Dermis blood vessel endothelial cell (primary cell): Measurements from ENCODE around the gene CCNQ. TPM values are rescaled to one million over a fixed set of nuclear protein-coding genes. Genes with fewer than 3 reads are reported as not detected.
"Not testable (repeated sequence)": the region's sequence is repeated elsewhere in the genome, so short reads cannot be mapped to it uniquely, and the experiment has no call there.

Experiments
- DNase-seq: peaks from one replicate; pipeline ENCODE4 v3.0.0; 2010
- total RNA-seq: library from RNA; depleted of rRNA; stranded (reverse); fragments of >200 nt; gene quantifications from 2 replicates; pipeline ENCODE4 v1.2.3, GENCODE V29; 2014

The CCNQ gene
- total RNA-seq, 1 donor from 2014 or later = 42.4 TPM

- no peak for DNase-seq
Measured at GRCh38 chrX:153622661-153623309, 23.8 kb upstream of the CCNQ start.

GRCh38 chrX:153621949-153622598 lies 23.1 kb upstream of the CCNQ start:
- DNase-seq = no peak

- DNase-seq = no peak
Measured at GRCh38 chrX:153620576-153620975, 21.6 kb upstream of the CCNQ start.

- no peak for DNase-seq
Measured at GRCh38 chrX:153614818-153615217, 15.9 kb upstream of the CCNQ start.

GRCh38 chrX:153612413-153612812 lies 13.5 kb upstream of the CCNQ start:
- no peak for DNase-seq

GRCh38 chrX:153611298-153612095 lies 12.6 kb upstream of the CCNQ start:
- no peak for DNase-seq

- no peak for DNase-seq
Measured at GRCh38 chrX:153610836-153611213, 11.9 kb upstream of the CCNQ start.

GRCh38 chrX:153609917-153610835 lies 11.2 kb upstream of the CCNQ start:
- DNase-seq = peak; percentile 83

- DNase-seq = no peak
Measured at GRCh38 chrX:153608806-153609205, 9.9 kb upstream of the CCNQ start.

- DNase-seq = no peak
Measured at GRCh38 chrX:153608376-153608775, 9.4 kb upstream of the CCNQ start.

GRCh38 chrX:153606503-153606902 lies 7.6 kb upstream of the CCNQ start:
- no peak for DNase-seq

GRCh38 chrX:153604666-153605380 lies 5.9 kb upstream of the CCNQ start:
- DNase-seq = not testable (repeated sequence)

GRCh38 chrX:153603131-153603656 lies 4.3 kb upstream of the CCNQ start:
- no peak for DNase-seq

GRCh38 chrX:153602601-153603000 lies 3.7 kb upstream of the CCNQ start:
- DNase-seq = no peak

GRCh38 chrX:153601511-153602110 lies 2.7 kb upstream of the CCNQ start:
- DNase-seq = no peak

GRCh38 chrX:153600921-153601320 lies 2.0 kb upstream of the CCNQ start:
- DNase-seq = no peak

- no peak for DNase-seq
Measured at GRCh38 chrX:153600032-153600373, 1.1 kb upstream of the CCNQ start.

GRCh38 chrX:153599192-153600031 lies 473 bp upstream of the CCNQ start:
- DNase-seq = peak; percentile 90

- no peak for DNase-seq
Measured at GRCh38 chrX:153596981-153597750, 1.8 kb downstream of the CCNQ start.
